DMS114 treated with DMSO at 0.1 percent for 48 hours (cell line): ENCODE results near the gene PIAS1.

Experiments used
- DNase-seq: peaks from one replicate; lab custom pipeline; 2025; ENCODE audit not compliant: unreplicated experiment; lab: John Stamatoyannopoulos, UW

The PIAS1 gene

DNA sequence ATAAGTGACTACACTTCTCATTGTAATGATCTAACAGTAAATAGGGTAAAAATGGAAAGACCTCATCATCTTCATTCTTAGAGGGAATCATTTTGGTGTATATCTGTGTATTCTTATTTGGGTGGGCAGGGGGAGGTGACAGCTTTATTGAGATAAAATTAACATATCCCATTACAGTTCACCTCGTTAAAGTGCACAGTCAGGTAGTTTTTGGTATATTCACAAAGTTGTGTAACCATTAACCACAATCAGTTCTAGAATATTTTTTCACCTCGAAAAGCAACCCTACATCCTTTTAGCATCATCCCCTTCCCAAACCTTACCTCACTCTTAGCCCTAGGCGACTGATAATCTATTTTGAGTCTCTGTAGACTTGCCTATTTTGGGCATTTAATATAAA lies 8.1 kb downstream of the PIAS1 start:
- DNase-seq: no peak

DNA sequence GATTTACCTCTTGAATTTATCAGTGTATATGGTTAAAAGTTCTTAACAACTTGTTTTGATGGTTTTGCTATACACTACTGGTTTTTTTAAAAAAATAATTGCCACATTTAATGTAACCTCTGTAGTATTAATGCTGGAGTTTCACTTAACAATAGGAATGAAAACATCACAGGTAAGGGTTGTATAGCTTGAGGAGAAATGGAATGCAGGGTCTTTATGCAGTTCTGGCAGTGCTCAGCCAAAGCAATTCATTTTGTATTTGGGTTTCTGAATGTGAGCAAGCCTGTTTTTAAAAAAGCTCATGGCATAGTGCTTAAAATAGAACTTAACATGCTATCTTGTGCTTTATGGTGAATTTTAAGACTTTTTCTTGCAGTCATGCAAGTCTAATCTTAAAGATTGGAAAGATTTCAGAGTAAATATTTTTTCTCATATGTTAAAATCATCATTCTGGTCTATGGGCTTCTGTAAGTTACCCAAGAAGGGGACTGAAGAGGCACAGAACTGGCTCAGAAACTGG lies 8.9 kb downstream of the PIAS1 start:
- DNase-seq: no peak

DNA sequence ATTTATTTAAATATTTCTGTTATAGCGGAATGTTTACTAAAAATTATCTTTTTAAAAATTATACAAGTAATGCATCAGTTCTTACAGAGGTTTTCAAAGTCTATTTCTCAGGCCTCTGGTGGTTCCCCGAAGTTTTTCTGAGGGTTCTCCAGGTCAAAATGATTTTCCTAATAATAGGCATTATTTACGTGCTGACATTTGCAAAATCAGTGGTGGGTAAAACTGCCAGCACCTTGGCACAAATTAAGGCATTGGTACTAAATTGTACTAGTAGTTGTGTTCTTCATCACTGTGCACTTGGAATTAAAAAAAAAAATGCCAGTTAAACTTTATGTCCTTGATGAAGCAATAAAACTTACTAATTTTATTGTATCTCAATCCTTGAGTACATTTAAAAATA lies 9.5 kb downstream of the PIAS1 start:
- DNase-seq: no peak

DNA sequence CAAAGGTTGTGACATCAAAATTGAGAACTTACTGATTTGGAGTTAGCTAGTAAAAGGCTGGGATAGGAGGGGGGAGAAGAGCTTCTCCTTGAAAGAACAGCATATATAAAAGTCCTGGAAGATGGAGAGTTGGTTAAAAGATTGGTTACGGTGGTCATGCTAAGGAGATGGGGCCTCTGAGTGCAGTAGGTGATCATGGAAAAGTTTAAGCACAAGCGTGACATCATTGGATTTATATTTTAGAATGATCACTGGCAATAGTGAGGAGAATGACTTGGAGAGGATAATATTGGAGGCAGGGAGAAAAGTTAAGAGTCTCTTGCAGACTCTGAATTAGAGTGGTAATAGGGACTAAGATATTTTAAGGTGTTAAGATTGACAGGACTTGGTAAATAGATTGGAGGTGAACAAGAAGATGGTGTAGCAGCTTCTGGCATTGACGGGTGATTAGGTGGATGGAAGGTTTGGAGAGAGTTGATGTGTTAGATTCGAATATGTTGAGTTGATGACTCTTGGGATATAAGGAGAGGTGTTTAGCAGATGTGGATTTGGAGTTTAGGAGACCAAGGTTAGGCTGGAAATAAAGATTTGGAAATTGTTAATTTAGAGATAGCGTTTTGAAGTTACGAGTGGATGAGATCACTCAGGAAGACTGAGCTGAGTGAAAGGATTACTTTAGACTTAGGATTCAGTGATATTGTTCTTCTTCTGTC lies 19.6 kb downstream of the PIAS1 start:
- DNase-seq: no peak

DNA sequence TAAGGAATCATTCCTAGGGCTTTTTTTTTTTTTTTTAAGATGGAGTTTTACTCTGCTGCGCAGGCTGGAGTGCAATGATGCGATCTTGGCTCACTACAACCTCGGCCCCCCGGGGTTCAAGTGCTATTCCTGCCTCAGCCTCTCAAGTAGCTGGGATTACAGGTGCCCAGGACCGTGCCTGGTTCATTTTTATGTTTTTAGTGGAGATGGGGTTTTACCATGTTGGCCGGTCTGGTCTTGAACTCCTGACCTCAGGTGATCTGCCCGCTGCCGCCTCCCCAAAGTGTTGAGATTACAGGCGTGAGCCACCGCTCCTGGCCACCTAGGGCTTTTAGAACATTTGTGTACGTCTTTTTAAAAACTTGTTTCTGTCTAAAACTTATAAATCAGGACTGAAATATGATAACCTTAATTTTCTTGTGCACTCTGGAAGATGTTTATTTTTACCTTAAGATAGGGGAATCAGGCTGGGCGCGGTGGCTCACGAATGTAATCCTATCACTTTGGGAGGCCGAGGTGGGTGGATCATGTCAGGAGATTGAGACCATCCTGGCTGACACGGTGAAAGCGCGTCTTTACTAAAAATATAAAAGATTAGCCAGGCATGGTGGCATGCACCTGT lies 21.8 kb downstream of the PIAS1 start:
- no peak for DNase-seq

DNA sequence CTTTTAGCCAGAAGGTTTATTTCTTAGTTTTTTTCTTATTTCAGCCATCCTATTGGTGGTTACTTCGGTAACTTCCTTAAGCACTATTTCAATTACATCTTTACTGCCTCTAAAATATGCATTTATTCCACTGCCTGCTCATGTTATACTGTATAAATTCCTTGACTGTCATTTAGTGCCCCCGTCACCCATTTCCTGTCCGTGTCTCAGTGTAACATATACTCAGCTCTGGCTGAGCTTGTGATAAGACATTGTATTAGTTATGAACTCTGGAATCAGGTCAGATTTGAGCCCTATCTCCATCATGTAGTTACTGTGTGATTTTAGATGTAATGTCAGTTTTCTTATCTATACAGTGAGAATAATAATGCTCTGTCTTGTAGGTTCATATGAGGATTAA lies 24.2 kb downstream of the PIAS1 start:
- DNase-seq: no peak

DNA sequence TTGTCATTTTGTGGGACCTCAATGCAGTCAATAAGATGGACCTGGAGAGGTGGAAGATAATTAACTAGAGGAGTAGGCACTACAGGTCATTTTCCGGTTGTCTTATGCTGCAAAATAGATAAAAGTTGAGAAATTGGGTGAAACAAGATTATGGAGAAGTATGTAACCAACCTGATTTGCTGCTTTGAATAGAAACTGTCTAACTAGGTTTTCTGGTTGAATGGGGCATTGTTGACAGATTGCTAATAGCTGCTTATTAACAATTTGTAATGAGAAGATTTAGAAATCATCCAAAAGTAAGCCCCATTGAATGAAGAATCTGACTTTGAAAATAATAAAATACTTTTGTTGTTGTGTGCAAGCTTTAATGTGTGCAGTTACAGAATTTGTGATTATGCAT lies 26.2 kb downstream of the PIAS1 start:
- DNase-seq: no peak

DNA sequence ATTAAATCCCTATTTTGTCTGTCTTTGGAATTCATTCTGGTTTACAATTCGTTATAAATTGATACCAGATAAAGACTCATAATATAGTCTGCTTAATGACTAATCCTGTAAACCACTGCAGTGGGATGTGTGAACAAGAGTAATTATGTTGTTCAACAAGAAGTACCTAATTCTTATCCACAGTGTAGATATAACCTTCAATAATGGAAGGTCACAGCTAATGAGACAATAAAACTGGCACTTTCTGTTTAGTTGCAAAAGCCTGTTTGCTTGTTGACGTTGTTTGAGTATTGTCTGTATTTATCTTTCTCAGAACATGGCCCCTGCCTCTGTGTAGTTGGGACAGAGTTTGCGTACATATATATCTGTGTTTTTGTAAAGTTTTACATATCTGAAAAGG lies 26.7 kb downstream of the PIAS1 start:
- no peak for DNase-seq

DNA sequence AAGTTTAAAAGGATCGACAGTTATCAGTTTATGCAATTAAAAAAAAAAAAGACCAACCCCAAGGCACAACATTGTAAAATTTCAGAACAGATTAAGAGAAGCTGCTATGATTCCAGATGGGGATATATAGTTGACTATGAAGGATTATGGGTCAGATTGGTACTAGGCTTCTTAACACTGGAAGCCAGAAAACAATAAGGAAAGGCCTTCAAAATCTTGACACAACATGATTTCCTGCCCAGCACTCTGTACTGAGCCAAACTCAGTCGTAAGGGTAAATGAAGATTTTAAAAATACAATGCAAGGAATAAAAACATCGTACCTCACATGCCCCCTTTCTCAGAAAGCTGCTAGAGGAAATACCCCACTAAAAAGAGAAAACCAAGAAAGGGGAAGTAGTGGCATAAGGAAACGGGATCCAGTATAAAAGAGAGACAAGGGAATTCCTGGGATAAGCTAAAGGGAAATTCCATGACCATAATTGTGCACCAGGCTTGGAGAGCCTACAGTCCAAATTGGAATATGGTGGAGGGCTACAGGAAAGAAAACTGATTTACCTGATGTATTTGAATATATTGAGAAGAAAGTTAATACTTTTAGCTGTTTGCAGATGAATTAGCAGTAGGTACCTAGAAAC lies 27.9 kb downstream of the PIAS1 start:
- DNase-seq: no peak

DNA sequence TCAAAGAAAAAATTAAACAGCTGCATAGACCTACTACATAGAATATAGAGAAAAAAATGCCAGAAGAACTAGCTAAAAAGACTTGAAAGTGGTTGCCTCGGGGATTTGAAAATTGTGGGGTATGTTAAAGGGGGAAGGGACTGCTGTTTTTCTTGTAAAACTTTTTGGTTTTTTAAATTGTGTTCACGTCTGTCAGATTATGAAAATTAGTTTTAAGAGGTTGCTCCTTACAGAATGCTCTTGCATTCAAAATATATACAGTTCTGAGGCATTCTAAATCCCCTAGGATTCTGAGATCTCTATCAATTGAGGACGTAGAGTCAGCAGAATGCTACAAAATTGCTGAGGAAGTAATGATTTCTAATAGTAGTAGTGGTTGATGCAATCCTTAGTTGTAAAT lies 28.6 kb downstream of the PIAS1 start:
- no peak for DNase-seq

DNA sequence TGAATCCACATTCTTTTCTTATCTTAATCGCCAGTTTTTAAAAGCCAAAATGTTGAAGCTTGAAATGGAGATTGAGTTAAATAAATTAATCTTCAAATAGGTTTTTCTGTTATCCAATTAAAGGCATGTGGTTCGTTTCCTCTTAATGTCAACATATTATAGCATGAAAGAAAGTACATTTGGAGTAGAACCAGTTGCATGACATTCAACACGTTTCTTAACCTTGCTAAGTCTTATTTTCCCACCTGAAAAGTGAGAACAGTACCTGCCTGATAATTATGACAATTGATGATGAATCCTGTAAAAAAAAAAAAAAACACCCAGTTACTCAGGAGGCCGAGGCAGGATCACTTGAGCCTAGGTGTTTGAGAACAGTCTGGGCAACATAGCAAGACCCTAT lies 29.3 kb downstream of the PIAS1 start:
- DNase-seq: no peak

DNA sequence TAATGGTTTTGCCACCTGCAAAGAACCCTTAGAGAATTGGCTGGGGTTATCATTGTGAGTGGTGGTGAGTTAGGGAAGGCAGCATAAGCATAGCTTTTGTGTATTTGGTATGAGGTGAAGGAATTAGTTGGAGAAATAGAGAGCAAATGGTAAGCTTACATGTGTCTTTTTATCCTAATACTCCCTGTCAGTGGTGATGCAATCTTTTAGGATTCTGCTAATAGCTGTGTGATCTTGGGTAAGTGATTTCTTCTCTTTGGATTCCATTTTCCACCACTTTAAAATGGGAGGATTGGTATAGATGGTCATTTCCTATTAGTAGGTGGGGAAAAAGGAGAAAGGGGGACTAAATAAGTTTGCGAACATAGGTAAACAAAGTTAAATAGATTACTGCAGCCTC lies 30.9 kb downstream of the PIAS1 start:
- no peak for DNase-seq

DNA sequence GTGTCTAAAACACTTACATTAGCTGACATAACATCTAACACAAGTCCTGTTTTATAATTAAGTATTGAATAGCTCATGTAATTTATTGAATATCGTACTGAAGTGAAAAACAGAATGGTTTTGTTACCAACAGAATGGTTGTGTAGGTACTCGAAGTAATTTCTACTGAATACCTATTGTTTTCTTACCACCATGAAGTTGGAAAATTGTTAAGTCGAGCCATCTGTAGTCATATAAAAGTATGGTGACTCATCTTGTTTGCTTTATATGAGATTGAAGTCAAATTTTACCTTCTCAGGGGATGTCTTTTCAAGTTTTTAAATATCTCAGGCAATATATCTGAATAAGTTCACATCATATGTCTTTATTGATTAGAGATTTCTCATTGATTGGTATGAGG lies 37.6 kb downstream of the PIAS1 start:
- no peak for DNase-seq

DNA sequence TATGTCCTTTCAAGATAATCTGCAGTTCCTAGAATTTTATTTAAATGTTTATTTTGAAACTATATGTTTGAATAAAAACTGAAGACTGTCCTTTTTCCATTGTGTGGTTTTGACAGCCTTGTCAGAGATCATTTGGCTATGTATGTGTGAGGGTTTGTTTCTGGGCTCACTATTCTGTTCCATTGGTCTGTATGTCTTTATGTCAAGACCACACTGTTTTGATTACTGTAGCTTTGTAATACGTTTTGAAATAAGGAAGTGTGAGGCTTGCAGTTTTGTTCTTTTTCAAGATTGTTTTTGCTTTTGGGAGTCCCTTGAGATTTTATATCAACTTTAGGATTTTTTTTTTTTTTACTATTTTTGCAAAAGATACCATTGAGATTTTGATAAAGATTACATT lies 42.0 kb downstream of the PIAS1 start:
- DNase-seq: no peak

DNA sequence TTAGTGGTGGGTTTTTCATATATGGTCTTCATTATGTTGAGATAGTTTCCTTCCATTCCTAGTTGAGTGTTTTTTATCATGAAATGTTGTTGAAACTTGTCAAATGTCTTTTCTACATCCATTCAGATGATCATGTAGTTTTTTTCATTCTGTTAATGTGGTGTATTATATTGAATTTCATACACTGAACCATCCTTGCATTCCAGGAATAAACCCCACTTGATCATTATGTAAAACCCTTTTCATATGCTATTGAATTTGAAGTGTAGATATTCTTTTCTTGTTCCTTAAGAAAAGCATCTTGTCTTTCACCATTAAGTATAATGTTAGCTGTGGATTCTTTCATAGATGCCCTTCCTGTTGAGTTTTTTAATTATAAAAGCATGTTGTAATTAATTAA lies 42.9 kb downstream of the PIAS1 start:
- no peak for DNase-seq

DNA sequence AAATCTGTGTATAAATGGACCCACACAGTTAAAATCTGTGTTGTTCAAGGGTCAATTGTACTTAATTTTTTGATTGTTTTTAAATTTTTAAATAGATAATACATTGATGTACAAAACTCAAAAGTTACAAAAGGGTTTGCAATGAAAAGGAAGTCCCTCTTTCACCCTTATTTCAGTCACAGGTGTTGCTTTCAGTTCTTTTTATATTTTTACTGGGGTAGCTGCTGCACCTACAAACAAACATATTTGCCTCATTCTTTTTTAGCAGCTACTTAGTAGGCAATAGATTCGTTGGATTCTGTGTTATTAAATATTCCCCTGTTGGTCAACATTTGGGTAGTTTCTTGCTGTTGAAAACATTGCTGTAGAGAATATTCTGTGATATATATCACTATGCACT lies 44.4 kb downstream of the PIAS1 start:
- DNase-seq: no peak

DNA sequence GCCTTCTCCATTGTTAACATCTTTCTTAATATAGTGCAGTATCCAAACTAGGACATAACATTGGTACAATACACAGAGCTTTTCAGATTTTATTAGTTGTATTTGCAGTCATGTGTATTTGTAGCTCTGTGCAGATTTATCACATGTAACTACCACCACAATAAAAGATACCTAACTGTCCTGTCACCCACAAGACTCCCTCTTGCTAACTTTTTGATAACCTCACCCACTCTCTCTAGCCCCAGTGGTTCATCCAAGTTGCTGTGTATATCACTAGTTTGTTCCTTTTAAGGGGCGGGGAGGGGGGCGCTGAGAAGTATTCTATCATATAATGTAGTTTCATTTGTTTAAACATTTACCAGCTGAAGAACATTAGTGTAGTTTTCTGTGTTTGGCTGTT lies 46.1 kb downstream of the PIAS1 start:
- DNase-seq: no peak

DNA sequence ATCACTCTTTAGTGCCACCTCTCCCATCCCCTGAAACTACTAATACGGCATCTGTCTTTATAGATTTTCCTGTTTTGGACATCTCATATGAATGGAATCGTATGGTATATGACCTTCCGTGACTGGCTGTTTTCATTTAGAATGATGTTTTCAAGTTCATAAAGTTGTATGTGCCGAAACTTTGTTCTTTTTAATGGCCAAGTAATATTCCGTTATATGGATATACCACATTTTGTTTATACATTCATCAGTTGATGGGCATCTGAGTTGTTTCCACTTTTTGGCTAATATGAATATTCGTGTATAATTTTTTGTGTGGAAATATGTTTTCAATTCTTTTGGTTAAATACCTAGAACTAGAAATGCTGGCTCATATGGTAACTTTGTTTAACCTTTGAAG lies 49.5 kb downstream of the PIAS1 start:
- DNase-seq: no peak

DNA sequence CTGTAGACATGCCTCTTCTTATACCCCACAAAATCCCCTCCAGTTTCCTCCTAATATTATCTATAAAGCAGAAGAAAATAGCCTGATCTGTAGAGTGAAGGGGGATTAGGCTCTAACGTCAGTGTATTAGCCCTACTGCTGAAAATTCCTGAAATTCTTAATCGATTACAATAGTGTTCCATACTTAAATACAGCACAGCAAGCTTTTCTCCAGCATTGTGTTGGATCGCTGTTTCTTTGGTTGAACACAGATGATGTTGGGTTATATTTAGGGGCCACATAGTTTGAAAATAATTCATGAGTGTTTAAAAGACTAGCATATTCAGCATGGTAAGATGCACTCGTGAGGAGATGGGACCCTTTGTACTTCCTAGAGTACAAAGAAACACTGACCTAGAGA lies 52.5 kb downstream of the PIAS1 start:
- no peak for DNase-seq

DNA sequence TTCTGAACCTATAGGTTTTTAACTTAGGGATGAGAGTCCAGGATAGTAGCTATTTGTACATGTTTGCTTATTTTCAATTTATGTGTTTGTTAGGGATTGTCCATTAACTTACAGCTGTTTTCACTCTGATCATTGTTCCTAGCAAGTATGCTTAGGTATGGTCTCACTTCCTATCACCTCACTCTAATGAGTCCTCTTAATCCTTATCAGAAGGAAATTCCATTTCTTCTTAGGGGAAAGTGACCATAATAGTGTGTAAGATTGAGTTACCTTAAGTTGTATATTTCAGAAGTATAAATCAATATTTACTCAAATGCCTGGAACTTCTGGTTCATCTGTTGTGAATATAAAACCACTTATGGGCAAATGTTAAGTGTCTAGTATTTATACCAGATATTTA lies 53.0 kb downstream of the PIAS1 start:
- no peak for DNase-seq

DNA sequence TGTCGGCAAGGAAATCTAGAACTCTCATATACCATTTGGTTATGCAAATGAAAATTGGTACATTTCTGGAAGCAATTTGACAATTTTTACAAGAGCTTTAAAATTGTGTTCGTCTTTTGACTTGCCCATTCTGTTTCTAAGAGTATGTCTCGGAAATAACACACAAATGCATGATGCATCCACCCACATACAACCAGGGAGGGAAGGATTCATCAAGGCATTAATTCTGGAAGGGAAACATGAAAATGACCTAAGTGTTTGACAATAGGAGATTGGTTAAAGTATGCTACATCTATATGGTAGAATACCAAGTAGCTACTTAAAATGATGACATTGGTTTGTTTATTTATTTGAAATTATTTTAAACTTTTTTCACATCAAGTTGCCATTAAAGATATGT lies 58.6 kb downstream of the PIAS1 start:
- no peak for DNase-seq

DNA sequence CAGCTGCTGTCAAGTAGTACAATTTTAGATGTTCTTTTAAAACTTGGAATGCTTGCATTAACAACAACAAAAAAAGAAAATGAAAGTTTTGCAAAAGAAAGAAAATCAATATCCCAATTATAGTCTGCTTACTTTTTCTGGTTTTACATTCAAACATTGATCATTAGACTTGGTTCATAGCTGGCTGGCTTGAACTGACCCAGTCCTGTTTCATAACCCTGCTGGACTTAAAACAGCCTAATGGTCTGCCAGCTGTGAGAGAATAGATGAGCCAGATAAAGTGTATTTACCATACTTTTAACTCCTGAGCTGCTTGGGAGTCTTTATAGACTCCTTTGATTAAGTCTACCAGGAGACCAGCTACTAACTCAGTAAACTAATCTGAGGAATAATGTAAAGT lies 59.2 kb downstream of the PIAS1 start:
- DNase-seq: no peak

DNA sequence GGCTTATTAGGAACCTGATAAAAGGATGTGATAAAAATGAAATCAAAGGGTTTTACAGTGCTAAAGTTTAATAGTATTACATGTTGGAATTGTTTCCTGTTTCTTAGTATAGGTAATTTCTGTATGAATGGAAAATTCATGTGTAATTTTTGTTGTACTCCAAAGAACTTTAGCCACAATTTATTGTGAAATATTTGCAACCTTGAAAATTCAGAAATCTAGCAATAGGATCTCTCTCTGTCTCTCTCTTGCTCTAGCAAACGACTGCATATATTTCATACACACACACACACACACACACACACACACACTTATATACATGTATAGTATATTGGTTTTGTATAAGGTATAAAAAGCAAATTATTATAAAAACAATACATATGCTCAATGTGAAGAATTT lies 59.6 kb downstream of the PIAS1 start:
- no peak for DNase-seq
